CD8-positive, alpha-beta memory T cell (primary cell): ENCODE measurements around the gene TPGS1. TPM values are rescaled to one million over a fixed set of nuclear protein-coding genes. Genes with fewer than 3 reads are reported as not detected.

Experiments used
- CTCF ChIA-PET: fragments of 350-600 bp; sonication (Branson Sonifier 250); formaldehyde crosslinking; loops from one replicate; lab custom pipeline; 2021; ENCODE audit warnings: antibody characterized with exemption; lab: Charles Lee
- POLR2A ChIA-PET: fragments of 350-600 bp; sonication (Branson Sonifier 250); formaldehyde crosslinking; loops from one replicate; lab custom pipeline; 2021; ENCODE audit warnings: antibody characterized with exemption; lab: Charles Lee
- DNase-seq, 5 donors: peaks; one replicate each; pipeline versions ENCODE4 v3.0.0 to v3.0.0-alpha.2; 2020 to 2022; ENCODE audit warnings: mixed read lengths in 1 of 5
- H3K27ac ChIP-seq: one replicate; pipeline ENCODE4 v1.7.0; 2013; ENCODE audit warnings: low read depth, mild to moderate bottlenecking, low read length, moderate library complexity
- H3K27me3 ChIP-seq: 2 replicates; pipeline ENCODE4 v1.7.0; 2013; ENCODE audit warnings: low read length, mild to moderate bottlenecking; ENCODE audit not compliant: insufficient read depth, poor library complexity, severe bottlenecking
- H3K36me3 ChIP-seq: 2 replicates; pipeline ENCODE4 v1.7.0; 2013; ENCODE audit warnings: mild to moderate bottlenecking, low read length, moderate library complexity; ENCODE audit not compliant: insufficient read depth
- H3K4me1 ChIP-seq: 2 replicates; pipeline ENCODE4 v1.7.0; 2013; ENCODE audit warnings: mild to moderate bottlenecking, low read length, moderate library complexity; ENCODE audit not compliant: insufficient read depth
- H3K4me3 ChIP-seq: 2 replicates; pipeline ENCODE4 v1.7.0; 2013; ENCODE audit warnings: mild to moderate bottlenecking, low read length
- H3K9me3 ChIP-seq: 2 replicates; pipeline ENCODE4 v1.7.0; 2013; ENCODE audit warnings: mild to moderate bottlenecking, low read length
- H3K27ac Mint-ChIP-seq, 8 donors: one replicate each; pipeline ENCODE4 v1.8.0; 2020 to 2021; ENCODE audit warnings: mixed read lengths in 8 of 8, mild to moderate bottlenecking in 6 of 8, inconsistent platforms in 3 of 8, moderate library complexity in 3 of 8
- H3K27me3 Mint-ChIP-seq, 2 donors: one replicate each; pipeline ENCODE4 v1.8.0; 2020 to 2021; ENCODE audit warnings: mixed read lengths in 2 of 2, mild to moderate bottlenecking in 1 of 2, moderate library complexity in 1 of 2
- H3K36me3 Mint-ChIP-seq, 3 donors: one replicate each; pipeline ENCODE4 v1.8.0; 2020 to 2021; ENCODE audit warnings: mixed read lengths in 3 of 3, inconsistent platforms in 1 of 3, mild to moderate bottlenecking in 1 of 3
- H3K4me1 Mint-ChIP-seq, 3 donors: one replicate each; pipeline ENCODE4 v1.8.0; 2020 to 2021; ENCODE audit warnings: mixed read lengths in 3 of 3, inconsistent platforms in 1 of 3, mild to moderate bottlenecking in 1 of 3
- H3K4me3 Mint-ChIP-seq, 7 donors: one replicate each; pipeline ENCODE4 v1.8.0; 2020 to 2021; ENCODE audit warnings: mixed read lengths in 7 of 7, mild to moderate bottlenecking in 6 of 7, moderate library complexity in 4 of 7, inconsistent platforms in 2 of 7
- H3K9me3 Mint-ChIP-seq, 5 donors: one replicate each; pipeline ENCODE4 v1.8.0; 2020 to 2022; ENCODE audit warnings: mixed read lengths in 5 of 5, mild to moderate bottlenecking in 3 of 5, moderate library complexity in 2 of 5, inconsistent platforms in 1 of 5
- polyA plus RNA-seq: library from polyadenylated mRNA; unstranded; fragments of 300-500 nt; fragmentation: Illumina TruSeq; gene quantifications from one replicate; pipeline ENCODE4 v1.2.3, GENCODE V29; 2021
- total RNA-seq, 2 experiments: library from RNA; stranded (reverse); gene quantifications; one replicate each; pipeline ENCODE4 v1.2.3, GENCODE V29; 2021

The TPGS1 gene
- total and polyA plus RNA-seq, 3 experiments from 2014 or later, result 18.6 to 50.3 (median 20.0) TPM

DNA sequence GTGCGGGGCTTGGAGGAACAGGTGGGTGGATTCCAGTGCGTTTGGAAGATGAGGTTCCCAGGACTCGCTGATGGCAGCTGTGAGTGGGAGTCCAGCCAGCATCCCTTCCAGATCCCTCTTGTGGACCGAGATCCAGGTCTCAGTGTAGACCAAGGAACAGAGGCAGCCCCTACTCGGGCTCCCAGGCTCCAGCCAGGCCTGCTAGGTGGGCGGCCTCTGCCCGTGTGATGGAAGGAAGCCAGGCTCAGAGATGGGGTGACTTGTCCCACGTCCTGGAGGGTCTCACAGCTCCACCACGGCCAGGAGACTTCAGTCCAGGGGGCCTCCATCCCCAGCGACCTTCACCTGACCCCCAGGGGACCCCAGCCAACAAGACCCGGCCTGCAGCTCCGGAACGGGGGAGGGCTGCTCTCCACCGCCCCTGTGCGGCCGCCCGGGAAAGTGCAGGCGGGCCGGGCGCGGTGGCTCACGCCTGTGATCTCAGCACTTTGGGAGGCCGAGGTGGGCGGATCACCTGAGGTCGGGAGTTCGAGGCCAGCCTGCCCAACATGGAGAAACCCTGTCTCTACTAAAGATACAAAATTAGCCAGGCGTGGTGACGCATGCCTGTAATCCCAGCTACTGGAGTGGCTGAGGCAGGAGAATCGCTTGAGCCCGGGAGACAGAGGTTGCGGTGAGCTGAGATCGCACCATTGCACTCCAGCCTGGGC, 11.7 kb upstream of the TPGS1 start:
- Mint-ChIP-seq H3K27me3 (peaks cover 13 to 14% of the 10 kb centered on the region in 2 donors), H3K9me3 (no peaks in the 10 kb centered on the region), H3K4me3 (no peak overlapping the region), H3K36me3 (no peaks in the 10 kb centered on the region), H3K27ac (no peak overlapping the region), H3K4me1 (peaks cover 0 to 22% (median 3%) of the 10 kb centered on the region in 3 donors)
- Histone ChIP-seq H3K9me3 (no peaks in the 10 kb centered on the region), H3K27ac (no peak overlapping the region), H3K27me3 (peaks cover 16% of the 10 kb centered on the region), H3K4me1 (no peaks in the 10 kb centered on the region), H3K36me3 (no peaks in the 10 kb centered on the region), H3K4me3 (no peak overlapping the region)
- ChIA-PET CTCF (interaction anchor here (1.2 to 1.5 kb wide), 2 partner anchors 11 to 15 kb away, joined by 5 to 12 read pairs; no protein-coding TSS in a partner anchor), POLR2A (no interaction called here)
- DNase-seq, result peak in 2 of 5 donors; percentile 28 to 50

- Mint-ChIP-seq H3K27me3 (peaks cover 13 to 14% of the 10 kb centered on the region in 2 donors), H3K4me1 (peaks cover 0 to 22% (median 3%) of the 10 kb centered on the region in 3 donors), H3K27ac (no peak within 1 kb of the TSS), H3K4me3 (no peak within 1 kb of the TSS), H3K9me3 (no peaks in the 10 kb centered on the region), H3K36me3 (no peaks in the 10 kb centered on the region)
- Histone ChIP-seq H3K27ac (no peak within 1 kb of the TSS), H3K36me3 (no peaks in the 10 kb centered on the region), H3K4me3 (no peak within 1 kb of the TSS), H3K4me1 (no peaks in the 10 kb centered on the region), H3K27me3 (peaks cover 16% of the 10 kb centered on the region), H3K9me3 (no peaks in the 10 kb centered on the region)
- CTCF ChIA-PET, result interaction anchor here (1.2 to 1.5 kb wide), 2 partner anchors 10 to 15 kb away, joined by 5 to 12 read pairs; no protein-coding TSS in a partner anchor
- DNase-seq, result no peak
- POLR2A ChIA-PET, result no interaction called here
These were observed 11.1 kb upstream of the TPGS1 start, which contains the start of gene MADCAM1 for GRCh38 chr19:496112-496665. Gene MADCAM1, plus strand, starts transcription at chr19:496486. Its CDS starts 14 bp downstream, at chr19:496500.

- Mint-ChIP-seq H3K9me3 (no peaks in the 10 kb centered on the region), H3K27ac (no peak overlapping the region), H3K4me3 (no peak overlapping the region), H3K36me3 (no peaks in the 10 kb centered on the region), H3K4me1 (peaks cover 0 to 22% (median 3%) of the 10 kb centered on the region in 3 donors), H3K27me3 (peaks cover 13 to 14% of the 10 kb centered on the region in 2 donors)
- peaks cover 16% of the 10 kb centered on the region for H3K27me3 ChIP-seq
- no peaks in the 10 kb centered on the region for H3K4me1 ChIP-seq
- H3K36me3 ChIP-seq, result no peaks in the 10 kb centered on the region
- no peaks in the 10 kb centered on the region for H3K9me3 ChIP-seq
- H3K4me3 ChIP-seq, result no peak overlapping the region
- POLR2A ChIA-PET, result no interaction called here
- DNase-seq, result no peak
- no peak overlapping the region for H3K27ac ChIP-seq
- CTCF ChIA-PET, result interaction anchor here (1.9 kb wide), 1 partner anchor 10 kb away, joined by 5 read pairs; no protein-coding TSS in a partner anchor
These were observed 10.3 kb upstream of the TPGS1 start for GRCh38 chr19:496986-497385.

DNA sequence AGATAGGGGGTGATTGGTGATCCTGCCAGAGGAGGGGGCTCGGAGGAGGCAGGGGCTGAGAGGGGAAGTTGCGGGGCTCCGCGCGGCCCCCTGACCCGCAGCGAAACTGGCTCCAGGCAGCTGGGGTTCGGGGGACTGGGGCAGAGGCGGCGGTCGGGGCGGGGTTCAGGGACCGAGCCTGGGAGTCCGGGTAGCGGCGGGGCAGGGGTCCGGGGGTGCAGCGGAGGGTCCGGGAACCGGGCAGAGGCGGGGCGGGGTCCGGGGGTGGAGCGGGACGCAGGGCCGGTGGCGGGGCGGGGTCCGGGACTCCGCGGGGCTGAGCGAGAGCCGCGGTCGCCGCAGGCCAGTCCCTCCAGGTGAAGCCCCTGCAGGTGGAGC, 9.8 kb upstream of the TPGS1 start:
- Histone ChIP-seq H3K4me1 (no peaks in the 10 kb centered on the region), H3K27me3 (peaks cover 16% of the 10 kb centered on the region), H3K36me3 (no peaks in the 10 kb centered on the region), H3K4me3 (no peak overlapping the region), H3K9me3 (no peaks in the 10 kb centered on the region), H3K27ac (no peak overlapping the region)
- CTCF ChIA-PET, result interaction anchor here (1.3 to 1.9 kb wide), 3 partner anchors 9 to 14 kb away, joined by 4 to 6 read pairs (median 5); no protein-coding TSS in a partner anchor
- no peaks in the 10 kb centered on the region for H3K36me3 Mint-ChIP-seq
- POLR2A ChIA-PET, result interaction anchor here (0.9 kb wide), 1 partner anchor 9 kb away, joined by 4 read pairs; no protein-coding TSS in a partner anchor
- no peak overlapping the region for H3K4me3 Mint-ChIP-seq
- no peak for DNase-seq
- H3K9me3 Mint-ChIP-seq, result no peaks in the 10 kb centered on the region
- H3K27ac Mint-ChIP-seq, result no peak overlapping the region
- peaks cover 13 to 14% of the 10 kb centered on the region in 2 donors for H3K27me3 Mint-ChIP-seq
- H3K4me1 Mint-ChIP-seq, result peaks cover 0 to 22% (median 3%) of the 10 kb centered on the region in 3 donors

DNA sequence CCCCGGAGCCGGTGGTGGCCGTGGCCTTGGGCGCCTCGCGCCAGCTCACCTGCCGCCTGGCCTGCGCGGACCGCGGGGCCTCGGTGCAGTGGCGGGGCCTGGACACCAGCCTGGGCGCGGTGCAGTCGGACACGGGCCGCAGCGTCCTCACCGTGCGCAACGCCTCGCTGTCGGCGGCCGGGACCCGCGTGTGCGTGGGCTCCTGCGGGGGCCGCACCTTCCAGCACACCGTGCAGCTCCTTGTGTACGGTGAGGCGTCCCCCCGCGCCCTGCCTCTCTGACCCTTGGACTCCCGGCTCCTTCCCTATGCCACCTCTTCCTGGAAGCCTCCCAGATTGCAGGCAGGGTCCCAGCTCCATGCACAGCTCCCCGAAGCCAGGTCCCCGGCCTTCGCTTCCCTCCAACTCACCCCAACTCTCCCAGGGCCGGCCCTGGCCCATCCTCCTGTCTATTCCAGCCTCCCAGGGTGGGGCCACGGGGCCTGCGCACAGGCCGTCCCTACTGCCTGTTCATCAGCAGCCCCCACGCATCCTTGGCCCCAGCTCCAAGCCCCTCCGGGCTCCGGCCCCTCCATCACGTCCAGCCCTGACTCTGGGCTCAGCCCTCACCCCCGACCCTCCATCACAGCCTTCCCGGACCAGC, 9.3 kb upstream of the TPGS1 start:
- Histone ChIP-seq H3K27me3 (peaks cover 16% of the 10 kb centered on the region), H3K36me3 (no peaks in the 10 kb centered on the region), H3K9me3 (no peaks in the 10 kb centered on the region), H3K4me3 (no peak overlapping the region), H3K27ac (no peak overlapping the region), H3K4me1 (no peaks in the 10 kb centered on the region)
- DNase-seq, result no peak
- peak overlapping the region in 1 of 7 donors; percentile 68 for H3K4me3 Mint-ChIP-seq
- CTCF ChIA-PET, result interaction anchor here (1.3 to 1.9 kb wide), 3 partner anchors 9 to 13 kb away, joined by 4 to 6 read pairs (median 5); no protein-coding TSS in a partner anchor
- no peak overlapping the region for H3K27ac Mint-ChIP-seq
- peaks cover 13 to 14% of the 10 kb centered on the region in 2 donors for H3K27me3 Mint-ChIP-seq
- POLR2A ChIA-PET, result interaction anchor here (0.9 kb wide), 1 partner anchor 9 kb away, joined by 4 read pairs; no protein-coding TSS in a partner anchor
- no peaks in the 10 kb centered on the region for H3K9me3 Mint-ChIP-seq
- H3K36me3 Mint-ChIP-seq, result no peaks in the 10 kb centered on the region
- peaks cover 0 to 22% (median 3%) of the 10 kb centered on the region in 3 donors for H3K4me1 Mint-ChIP-seq

- Mint-ChIP-seq H3K4me3 (no peak overlapping the region), H3K9me3 (no peaks in the 10 kb centered on the region), H3K27ac (no peak overlapping the region), H3K27me3 (peaks cover 13 to 14% of the 10 kb centered on the region in 2 donors), H3K4me1 (peaks cover 0 to 22% (median 3%) of the 10 kb centered on the region in 3 donors), H3K36me3 (no peaks in the 10 kb centered on the region)
- no peaks in the 10 kb centered on the region for H3K9me3 ChIP-seq
- peaks cover 16% of the 10 kb centered on the region for H3K27me3 ChIP-seq
- no peak for DNase-seq
- ChIA-PET CTCF (interaction anchor here (1.3 to 1.9 kb wide), 3 partner anchors 8 to 13 kb away, joined by 4 to 6 read pairs (median 5); no protein-coding TSS in a partner anchor), POLR2A (interaction anchor here (0.9 kb wide), 1 partner anchor 8 kb away, joined by 4 read pairs; no protein-coding TSS in a partner anchor)
- H3K36me3 ChIP-seq, result no peaks in the 10 kb centered on the region
- no peak overlapping the region for H3K4me3 ChIP-seq
- no peaks in the 10 kb centered on the region for H3K4me1 ChIP-seq
- H3K27ac ChIP-seq, result no peak overlapping the region
These were observed 8.8 kb upstream of the TPGS1 start for GRCh38 chr19:498511-498891.

DNA sequence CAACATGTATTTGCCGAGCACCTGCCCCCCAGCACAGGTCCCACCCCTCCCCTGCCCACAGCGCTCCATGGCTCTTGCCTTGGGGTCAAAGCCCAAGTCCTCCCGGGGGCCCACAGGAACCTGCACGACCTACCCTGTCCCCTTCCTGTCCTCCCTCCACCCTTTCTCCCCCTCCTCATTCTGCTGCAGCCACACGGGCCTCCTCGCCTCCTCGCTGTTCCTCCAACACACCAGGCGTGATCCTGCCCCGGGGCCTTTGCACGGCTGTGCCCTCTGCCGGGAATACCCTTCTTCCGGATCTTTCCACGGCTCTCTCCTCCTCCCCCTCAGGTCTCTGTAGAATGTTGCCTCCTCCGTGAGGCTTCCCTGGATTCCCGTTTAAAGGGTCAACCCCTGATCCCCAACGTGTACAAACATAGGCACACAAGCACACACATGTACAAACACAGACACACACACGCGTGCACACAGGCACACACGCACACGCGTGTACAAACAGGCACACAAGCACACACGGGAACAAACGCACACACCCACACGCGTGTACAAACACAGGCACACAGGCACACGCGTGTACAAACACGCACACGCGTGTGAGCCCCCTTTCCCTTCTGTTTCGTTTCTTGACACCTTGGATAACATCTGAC, 8.2 kb upstream of the TPGS1 start:
- Histone ChIP-seq H3K9me3 (no peaks in the 10 kb centered on the region), H3K4me3 (no peak overlapping the region), H3K27ac (no peak overlapping the region), H3K36me3 (no peaks in the 10 kb centered on the region), H3K27me3 (peaks cover 16% of the 10 kb centered on the region), H3K4me1 (no peaks in the 10 kb centered on the region)
- DNase-seq, result no peak
- Mint-ChIP-seq H3K27ac (no peak overlapping the region), H3K36me3 (no peaks in the 10 kb centered on the region), H3K9me3 (no peaks in the 10 kb centered on the region), H3K27me3 (peaks cover 10 to 14% of the 10 kb centered on the region in 2 donors), H3K4me3 (peak overlapping the region in 1 of 7 donors; percentile 35), H3K4me1 (peaks cover 0 to 19% (median 1%) of the 10 kb centered on the region in 3 donors)
- CTCF ChIA-PET, result interaction anchor here (1.9 kb wide), 2 partner anchors 7 to 12 kb away, joined by 5 to 6 read pairs; no protein-coding TSS in a partner anchor
- POLR2A ChIA-PET, result no interaction called here
